ENCODE measurements around the gene EIF5AL1.
"Not testable (repeated sequence)": the region's sequence is repeated elsewhere in the genome, so short reads cannot be mapped to it uniquely, and the experiment has no call there.

EIF5AL1 gene

DNA sequence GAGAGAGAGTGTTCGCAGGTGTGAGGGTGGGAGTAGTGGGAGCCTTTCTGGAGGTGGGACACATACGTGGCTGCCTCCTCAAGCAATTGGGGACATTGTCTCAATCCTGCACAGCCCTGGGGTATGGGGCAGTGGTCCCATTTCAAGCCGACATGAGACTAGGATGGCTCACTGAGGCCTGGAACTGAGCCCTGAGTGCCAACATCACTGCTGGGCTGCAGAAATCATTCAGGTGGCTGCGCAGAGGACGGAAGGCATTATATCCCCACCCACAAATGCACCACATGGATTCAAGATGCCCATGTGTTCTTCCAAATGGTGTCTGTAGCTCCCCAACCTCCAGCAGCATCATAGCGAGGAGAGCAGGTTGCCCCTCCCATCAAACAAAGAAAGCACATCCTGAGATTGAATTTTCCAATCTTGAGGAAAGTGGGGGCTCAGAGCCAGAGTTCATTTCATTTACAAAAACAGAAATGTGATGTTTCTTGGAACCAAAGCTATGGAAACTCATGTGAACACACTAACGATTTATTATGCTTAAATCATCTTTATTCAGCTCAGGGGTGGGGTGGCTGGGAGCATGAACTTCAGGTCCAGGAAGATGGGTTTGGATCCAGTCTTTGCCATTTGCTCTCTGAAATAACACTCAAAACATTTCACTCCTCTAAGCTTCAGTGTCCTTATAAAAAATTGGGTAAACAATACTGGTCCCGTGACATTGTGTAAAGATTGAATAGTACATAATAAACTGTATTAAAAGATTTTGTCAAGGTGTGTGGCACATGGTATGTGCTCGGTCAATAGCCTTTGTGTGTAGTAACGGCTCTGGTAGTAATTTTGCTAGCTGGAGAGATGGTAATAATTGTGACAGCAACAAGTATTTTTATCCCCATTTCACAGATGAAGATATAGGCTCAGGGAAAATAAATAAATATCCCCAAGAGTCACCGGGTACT, 43.3 kb downstream of the EIF5AL1 start:
- DNase-seq (ENCODE audit: low read depth) = no peak
- TF ChIP-seq, protein P1, sequence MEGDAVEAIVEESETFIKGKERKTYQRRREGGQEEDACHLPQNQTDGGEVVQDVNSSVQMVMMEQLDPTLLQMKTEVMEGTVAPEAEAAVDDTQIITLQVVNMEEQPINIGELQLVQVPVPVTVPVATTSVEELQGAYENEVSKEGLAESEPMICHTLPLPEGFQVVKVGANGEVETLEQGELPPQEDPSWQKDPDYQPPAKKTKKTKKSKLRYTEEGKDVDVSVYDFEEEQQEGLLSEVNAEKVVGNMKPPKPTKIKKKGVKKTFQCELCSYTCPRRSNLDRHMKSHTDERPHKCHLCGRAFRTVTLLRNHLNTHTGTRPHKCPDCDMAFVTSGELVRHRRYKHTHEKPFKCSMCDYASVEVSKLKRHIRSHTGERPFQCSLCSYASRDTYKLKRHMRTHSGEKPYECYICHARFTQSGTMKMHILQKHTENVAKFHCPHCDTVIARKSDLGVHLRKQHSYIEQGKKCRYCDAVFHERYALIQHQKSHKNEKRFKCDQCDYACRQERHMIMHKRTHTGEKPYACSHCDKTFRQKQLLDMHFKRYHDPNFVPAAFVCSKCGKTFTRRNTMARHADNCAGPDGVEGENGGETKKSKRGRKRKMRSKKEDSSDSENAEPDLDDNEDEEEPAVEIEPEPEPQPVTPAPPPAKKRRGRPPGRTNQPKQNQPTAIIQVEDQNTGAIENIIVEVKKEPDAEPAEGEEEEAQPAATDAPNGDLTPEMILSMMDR (IDR thresholded peaks at IDR 0.05; ENCODE audit: insufficient read depth, low read depth, low read length, missing control alignments) = no peak
- no peak overlapping the region for H3K4me3 ChIP-seq (ENCODE audit: low read length)

DNA sequence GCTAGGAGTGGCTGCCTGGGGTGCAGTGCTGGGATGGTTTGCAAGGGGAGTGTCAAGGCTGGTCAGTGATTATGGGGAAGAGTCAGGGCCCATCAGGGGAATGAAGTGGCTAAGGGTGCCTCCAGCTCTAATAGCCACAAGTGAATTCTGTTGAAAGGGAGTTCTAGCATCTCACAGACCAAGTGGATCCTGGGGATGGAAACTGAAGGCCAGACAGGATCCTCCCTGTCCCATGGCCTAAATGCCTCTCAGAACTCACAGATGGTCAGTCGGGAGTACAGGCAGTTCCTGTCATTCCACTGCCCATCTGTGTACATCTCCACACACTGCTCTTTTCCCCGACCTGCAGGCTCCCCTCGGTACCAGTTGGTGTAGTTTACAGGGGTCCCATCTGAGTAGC, 44.6 kb downstream of the EIF5AL1 start:
- H3K4me3 ChIP-seq (ENCODE audit: low read length); DNase-seq (ENCODE audit: low read depth): not testable (repeated sequence)

DNA sequence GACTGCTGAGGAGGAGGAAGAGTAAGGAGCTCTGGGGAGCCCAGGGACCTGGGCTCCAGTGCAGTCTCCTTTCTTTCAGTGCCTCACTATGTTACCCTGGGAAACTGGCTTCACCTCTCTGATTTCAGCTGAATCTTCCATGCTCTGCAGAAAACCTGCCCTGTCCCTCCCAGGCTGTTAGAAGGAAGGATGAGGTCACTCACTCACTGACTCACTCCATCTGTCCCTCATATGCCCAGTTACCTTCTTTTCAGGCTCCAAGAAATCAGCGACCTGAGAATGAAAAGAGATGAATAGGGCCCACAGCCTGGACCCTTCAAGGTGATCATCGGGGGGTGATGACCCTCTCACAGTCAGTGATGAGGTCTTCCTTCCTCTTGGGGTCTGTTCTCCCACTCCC, 47.4 kb downstream of the EIF5AL1 start:
- DNase-seq (ENCODE audit: low read depth) = peak; percentile 76
- TF ChIP-seq, protein P1 (IDR thresholded peaks at IDR 0.05; ENCODE audit: insufficient read depth, low read depth, low read length, missing control alignments) = no peak
- H3K4me3 ChIP-seq (ENCODE audit: low read length) = no peak overlapping the region

DNA sequence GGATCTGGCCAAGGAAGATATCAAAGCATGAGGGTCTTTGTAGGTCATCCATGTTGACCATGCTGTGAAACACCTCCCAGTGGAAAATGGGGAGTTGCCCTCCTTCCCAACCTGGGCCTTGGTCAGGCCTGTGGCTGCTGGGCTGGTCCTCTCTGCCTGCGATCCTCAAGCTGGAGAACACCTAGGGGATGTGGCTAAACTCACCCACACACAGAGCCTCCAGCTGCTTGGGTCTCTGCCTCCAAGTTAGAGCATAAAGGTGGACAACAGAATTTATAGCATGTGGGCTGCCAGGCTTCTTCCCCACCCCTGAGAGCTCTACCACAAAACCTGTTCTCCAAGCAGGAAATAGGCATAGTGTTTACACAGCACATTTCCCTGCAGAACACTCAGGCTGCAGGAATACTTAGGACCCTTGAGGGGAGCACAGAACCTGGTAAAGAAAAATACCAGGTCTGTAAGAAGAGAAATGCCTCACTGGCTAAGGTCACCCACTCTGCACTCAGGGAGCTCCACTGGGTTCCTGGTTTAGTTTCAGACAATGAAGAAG, 47.9 kb downstream of the EIF5AL1 start, which contains the start of gene SFTPA2:
TSS of gene SFTPA2 (minus strand) at position 248 of the 550 bp plus-strand sequence. CDS start 924 bp downstream, outside the sequence.
- TF ChIP-seq, protein P1 (IDR thresholded peaks at IDR 0.05; ENCODE audit: insufficient read depth, low read depth, low read length, missing control alignments) = no peak
- DNase-seq (ENCODE audit: low read depth) = peak; percentile 18
- H3K4me3 ChIP-seq (ENCODE audit: low read length) = no peak within 1 kb of the TSS

DNA sequence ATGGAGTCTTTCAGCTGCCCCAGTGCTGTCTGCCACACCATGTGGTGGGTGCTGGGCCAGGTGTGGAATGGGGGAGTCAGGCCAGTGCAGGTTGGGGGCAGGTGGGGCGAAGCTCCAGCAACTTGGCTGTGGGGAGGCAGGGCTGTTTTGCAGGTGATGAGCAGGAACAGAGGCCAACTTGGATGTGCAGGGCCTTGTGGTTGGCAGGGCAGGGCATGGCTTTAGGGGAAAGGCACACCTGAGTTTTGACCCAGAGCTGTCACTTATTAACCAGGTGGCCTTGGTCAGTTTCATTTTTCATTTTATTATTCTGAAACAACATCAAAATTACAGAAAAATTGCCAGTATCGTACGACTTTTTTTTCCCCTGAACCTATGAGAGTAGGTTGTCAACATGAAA, 48.9 kb downstream of the EIF5AL1 start:
- TF ChIP-seq, protein P1 (IDR thresholded peaks at IDR 0.05; ENCODE audit: insufficient read depth, low read depth, low read length, missing control alignments) = no peak
- H3K4me3 ChIP-seq (ENCODE audit: low read length) = no peak overlapping the region
- DNase-seq (ENCODE audit: low read depth) = no peak

DNA sequence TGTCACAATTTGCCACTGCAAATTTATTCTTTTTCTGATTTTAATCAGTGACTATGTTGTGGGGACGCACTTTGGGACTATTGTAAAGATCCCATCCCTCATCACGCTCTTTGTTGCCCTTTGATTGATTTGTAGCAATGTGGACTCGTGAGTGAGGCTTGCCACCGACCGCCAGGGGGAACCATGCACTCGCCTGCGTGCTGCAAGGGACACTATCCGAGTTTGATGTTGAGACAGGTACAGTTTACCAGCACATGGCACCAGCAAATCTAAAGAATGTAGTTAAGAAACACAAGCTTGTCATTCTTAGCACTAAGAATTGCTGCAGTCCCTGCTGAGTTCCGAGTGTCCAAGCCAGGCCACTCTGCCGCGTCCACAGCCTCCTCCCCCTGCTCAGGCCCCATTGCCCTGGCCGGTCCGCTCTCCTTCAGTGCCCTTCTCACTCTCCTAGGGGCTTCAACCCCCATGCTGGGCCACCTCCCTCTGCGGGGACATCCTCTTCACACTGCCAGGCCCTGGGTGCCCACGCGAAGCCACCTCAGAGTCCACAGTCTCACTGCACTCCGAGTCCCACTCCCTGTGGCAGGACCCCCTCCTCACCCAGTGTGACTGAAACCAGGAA, 49.9 kb downstream of the EIF5AL1 start:
- TF ChIP-seq, protein P1 (IDR thresholded peaks at IDR 0.05; ENCODE audit: insufficient read depth, low read depth, low read length, missing control alignments) = peak; percentile 95
- DNase-seq (ENCODE audit: low read depth) = peak; percentile 69
- H3K4me3 ChIP-seq (ENCODE audit: low read length) = no peak overlapping the region

DNA sequence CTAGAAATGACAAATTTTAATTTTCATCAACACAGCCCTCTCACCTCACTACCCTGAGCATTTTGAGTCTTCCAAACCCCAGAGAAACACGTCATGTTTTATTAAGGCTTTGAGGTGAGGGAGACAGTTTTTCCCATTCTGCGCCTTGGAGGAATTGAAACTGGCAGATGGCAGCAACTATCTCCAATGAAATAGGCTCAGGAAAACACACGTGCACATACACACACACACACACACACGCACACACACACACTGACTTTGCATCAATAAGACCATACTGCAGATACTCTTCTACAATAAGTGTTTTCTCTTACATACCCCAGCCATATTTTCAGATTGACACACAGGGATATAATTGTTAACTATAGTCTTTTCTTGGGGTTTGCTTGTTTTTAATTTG, 51.1 kb downstream of the EIF5AL1 start:
- DNase-seq (ENCODE audit: low read depth) = no peak
- H3K4me3 ChIP-seq (ENCODE audit: low read length) = no peak overlapping the region
- TF ChIP-seq, protein P1 (IDR thresholded peaks at IDR 0.05; ENCODE audit: insufficient read depth, low read depth, low read length, missing control alignments) = no peak
